HG03469 (cell line): ENCODE measurements around the gene SPINK1.
"Not testable (repeated sequence)": the region's sequence is repeated elsewhere in the genome, so short reads cannot be mapped to it uniquely, and the experiment has no call there.

Source experiments
- ATAC-seq: cut with Tn5 transposase; IDR thresholded peaks from one replicate; pipeline ENCODE4 v1.9.1; 2021; ENCODE audit warnings: mild to moderate bottlenecking, moderate library complexity, moderate number of reproducible peaks; ENCODE audit not compliant: unreplicated experiment

Gene SPINK1

GRCh38 chr5:147831465-147831864, at the start of gene SPINK1:
Gene SPINK1, minus strand, starts transcription at chr5:147831671. Its CDS starts 94 bp downstream, at chr5:147831577.
- no peak for ATAC-seq

DNA sequence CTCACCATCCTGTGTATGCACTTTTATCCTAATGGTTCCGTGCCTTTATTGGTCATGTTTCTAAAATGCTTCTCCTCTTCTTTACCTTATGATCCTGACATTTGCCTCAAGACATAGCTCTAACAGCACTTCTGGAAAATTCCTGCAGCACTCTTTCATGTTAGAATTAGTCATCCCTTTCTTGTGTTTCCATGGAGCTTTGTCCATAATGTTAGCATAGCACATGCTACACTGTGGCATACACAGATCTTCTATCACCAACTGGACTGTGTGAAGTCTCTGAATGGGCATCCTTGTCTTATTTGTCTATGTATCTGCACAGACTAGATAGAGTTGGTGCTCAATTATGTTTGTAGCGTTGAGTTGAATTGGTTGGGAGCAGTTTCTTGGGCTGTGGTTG, 49.0 kb upstream of the SPINK1 start:
- ATAC-seq, result no peak

GRCh38 chr5:147879784-147880183, 48.3 kb upstream of the SPINK1 start:
- no peak for ATAC-seq

DNA sequence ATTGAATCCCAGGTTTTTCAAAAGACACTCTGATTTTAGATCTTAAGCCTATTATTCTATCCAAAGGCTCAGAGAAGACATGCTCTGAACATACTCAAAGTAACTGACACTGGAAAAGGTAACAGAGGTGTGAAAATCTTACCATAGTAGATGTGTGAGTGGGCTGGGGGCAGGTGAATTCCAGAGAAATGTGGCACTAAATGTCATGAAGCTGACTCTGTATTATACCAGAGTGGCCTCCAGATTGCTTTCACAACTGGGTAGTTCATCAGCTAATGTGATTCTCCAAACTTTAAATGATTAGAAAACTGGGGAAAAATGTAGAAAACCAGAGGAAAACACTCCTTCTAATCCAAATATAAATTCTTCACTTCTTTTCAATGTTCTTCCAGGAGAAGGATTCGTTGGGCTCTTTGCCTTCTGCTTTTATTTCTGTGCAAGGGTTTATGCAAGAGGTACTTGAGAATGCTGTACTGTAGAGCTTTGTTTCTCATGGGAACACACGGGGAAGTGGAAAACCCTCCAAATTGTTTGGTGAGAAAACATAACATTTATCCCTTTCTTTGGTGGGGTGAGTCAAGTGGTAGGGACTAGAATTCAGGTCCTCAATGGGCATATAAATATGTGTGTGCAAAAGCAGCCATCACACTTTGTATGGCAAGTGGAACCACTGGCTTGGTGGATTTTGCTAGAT, 46.7 kb upstream of the SPINK1 start, which contains the start of gene SCGB3A2:
Gene SCGB3A2, plus strand, starts transcription at position 646 of the 694 bp plus-strand sequence. CDS start 93 bp downstream, outside the sequence.
- no peak for ATAC-seq

- ATAC-seq, result no peak
Measured at GRCh38 chr5:147876626-147877025, 45.2 kb upstream of the SPINK1 start.

DNA sequence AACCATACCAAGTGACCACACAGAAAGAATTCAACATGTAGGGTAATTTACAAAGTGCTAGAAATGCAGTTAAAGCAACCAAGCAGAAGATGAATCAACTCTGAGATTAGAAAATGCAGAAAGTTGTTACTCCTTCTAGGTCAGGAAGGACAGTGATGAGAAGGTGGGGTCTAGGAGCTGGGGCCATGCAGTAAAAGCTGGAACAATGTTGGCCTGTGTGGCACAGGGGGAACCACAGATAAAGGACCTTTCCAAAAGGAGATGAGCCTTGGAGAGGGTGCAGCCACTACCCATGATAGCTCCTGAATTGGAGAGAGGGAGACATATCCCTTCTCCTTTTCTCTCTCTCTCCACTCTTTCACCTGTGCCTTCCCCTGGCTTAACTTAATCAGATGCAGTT, 44.7 kb upstream of the SPINK1 start:
- no peak for ATAC-seq

DNA sequence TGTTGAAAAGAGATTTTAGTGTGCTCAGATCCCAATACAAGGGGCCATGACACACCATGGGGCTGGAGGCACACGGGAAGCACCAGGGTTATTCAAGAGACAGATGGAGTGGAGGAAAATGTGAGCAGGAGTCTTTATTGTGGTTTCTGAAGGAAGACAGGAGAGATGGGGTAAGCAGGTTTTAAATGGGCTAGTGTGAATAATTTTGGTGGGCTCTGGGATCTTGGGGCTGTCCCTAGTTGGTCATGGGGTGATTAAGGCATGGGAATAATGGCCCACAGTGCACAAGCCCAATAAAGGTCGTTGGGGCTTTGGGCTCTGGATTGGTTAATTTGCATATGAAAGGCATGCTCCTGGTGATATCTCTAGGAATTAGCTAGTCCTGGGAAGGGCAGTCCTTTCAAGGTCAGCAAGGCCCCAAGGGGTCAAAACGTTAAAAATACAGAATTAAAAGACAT, 43.5 kb upstream of the SPINK1 start:
- ATAC-seq, result no peak

- ATAC-seq, result not testable (repeated sequence)
Measured at GRCh38 chr5:147874118-147874875, 42.8 kb upstream of the SPINK1 start.

- ATAC-seq, result not testable (repeated sequence)
Measured at GRCh38 chr5:147872744-147873435, 41.4 kb upstream of the SPINK1 start.

DNA sequence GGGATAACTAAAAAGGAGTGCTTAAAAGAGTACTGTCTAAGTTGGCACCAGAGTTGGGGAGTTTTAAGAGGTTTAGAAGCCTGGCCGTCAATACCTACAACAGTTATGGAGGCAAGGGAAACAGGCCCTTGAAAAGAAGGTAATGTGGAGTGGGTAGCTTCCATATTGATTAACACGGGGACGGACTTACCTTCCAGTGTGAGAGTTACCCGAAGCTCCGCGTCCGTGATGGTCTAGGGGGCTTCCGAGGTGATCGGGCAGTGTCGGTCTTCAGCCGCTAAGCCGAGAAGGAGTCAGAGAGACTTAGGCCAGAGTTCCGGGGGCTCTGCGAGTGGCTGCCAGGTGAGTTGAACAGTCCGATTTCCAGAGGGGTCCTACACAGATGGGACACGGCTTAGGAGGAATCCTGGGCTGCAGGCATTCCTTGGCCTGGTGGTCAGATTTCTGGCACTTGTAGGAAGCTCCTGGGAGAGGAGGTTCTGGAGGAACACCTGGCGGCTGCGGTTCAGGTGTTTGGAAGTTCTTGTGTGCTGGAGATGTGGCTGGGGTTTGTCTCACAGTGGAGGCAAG, 40.6 kb upstream of the SPINK1 start:
- not testable (repeated sequence) for ATAC-seq

DNA sequence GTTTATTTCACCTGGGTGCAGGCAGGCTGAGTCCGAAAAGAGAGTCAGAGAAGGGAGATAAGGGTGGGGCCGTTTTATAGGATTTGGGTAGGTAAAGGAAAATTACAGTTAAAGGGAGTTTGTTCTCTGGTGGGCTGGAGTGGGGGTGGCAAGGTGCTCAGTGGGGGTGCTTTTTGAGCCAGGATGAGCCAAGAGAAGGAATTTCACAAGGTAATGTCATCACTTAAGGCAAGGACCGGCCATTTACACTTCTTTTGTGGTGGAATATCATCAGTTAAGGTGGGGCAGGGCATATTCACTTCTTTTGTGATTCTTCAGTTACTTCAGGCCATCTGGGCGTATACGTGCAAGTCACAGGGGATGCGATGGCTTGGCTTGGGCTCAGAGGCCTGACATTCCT, 38.4 kb upstream of the SPINK1 start:
- ATAC-seq, result not testable (repeated sequence)

DNA sequence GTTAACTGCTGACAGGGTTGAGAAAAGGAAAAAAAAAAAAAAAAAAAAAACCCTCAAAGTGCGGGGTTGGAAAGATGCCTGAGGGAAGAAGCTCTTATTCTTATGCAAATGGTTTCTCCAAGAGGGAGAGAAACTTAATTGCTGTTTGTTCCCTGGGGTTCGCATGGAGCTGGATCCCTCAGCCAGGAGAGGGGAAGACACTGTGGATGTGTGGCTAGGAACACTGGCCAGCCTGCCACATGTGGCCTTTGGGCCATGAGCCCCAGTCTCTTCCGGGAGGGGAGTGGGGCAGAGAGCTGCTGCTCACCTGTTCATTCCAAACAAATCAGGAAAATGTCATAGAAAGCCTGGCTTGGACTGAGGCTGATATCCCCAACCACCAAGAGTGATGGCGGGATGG, 37.6 kb upstream of the SPINK1 start:
- ATAC-seq, result no peak

GRCh38 chr5:147863454-147864158, 32.1 kb upstream of the SPINK1 start:
- no peak for ATAC-seq

GRCh38 chr5:147860641-147861025, 29.2 kb upstream of the SPINK1 start:
- no peak for ATAC-seq

DNA sequence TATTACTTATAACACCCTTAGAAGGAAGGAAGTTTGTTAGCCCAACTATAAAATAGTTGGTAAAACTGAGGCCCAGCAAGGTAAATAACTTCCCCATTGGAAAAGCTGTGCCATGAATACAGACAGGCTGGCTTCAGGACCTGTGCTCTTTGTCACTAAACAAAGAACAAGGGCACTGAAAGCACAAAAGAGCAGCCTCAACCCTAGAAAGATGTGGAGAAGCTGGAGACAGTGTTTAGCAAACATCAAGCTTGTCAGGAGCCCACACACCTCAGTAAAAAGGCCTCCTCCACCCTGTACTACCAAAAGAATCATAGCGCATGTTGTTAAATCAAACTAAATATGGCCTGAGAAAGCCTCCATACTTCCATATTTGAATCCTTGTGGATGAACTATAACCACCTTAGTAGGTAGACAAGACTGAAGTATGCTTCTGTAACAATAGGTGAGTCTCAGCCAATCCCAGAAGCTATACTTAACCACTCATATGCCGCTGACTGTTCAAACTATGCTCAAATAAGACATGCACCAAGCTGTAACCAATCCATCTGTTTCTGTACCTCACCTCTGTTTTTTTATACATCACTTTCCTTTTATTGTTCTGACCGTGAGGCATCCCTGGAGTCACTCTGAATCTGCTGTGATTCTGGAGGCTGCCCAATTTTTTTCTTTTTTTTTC, 28.6 kb upstream of the SPINK1 start:
- no peak for ATAC-seq

GRCh38 chr5:147858565-147858964, 27.1 kb upstream of the SPINK1 start:
- ATAC-seq, result no peak

- peak; percentile 93 for ATAC-seq
Measured at GRCh38 chr5:147857302-147858129, 26.0 kb upstream of the SPINK1 start.

DNA sequence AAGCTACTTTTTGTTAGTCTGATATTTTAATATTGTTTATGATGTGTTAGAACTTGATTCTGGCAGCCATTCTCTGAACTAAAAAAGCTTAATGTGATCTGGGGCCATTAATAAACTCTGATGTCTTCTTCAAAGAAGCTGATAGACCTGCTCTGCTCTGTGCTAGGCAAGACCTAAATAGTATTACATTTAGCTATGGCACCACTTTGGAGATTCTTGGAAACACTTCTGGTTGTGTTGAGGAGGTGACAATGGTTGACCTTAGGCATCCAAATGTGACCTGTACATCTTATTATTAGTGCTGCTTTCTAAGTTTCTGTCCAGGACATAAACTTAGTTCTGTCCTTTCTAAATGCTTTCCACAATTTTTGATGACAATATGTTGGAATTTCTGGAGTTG, 25.3 kb upstream of the SPINK1 start:
- ATAC-seq, result no peak

- no peak for ATAC-seq
Measured at GRCh38 chr5:147855774-147856069, 24.3 kb upstream of the SPINK1 start.
